SH-SY5Y (cell line): ENCODE data around the gene MALL.

ENCODE experiments used
- GATA2 ChIP-seq: IDR thresholded peaks from 2 replicates; pipeline ENCODE4 v1.6.1; 2011; ENCODE audit warnings: mild to moderate bottlenecking, low read depth, low read length
- GATA3 ChIP-seq: IDR thresholded peaks from 2 replicates; pipeline ENCODE4 v1.6.1; 2011; ENCODE audit warnings: low read depth, mild to moderate bottlenecking, low read length, moderate library complexity

DNA sequence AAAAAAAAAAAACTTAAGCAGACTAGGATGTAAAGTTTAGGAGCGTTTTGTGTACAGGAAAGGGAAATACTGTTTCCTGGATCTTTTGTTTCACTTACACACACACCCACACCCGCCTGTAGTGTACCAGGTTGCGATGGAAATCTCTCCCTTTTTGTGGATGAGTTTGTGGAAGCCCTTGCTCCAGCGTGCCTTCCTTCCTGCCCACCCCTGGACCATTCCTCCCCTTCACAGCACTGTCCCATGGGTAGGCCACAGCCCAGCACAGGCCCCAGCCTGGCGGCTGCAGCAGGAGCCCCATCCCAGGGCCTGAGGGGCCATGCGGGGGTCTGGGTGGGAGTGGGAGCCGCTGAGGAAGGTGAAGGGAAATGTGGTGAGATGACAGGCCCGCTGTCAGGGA is 15.1 kb downstream of the MALL start:
- no peak for TF ChIP-seq GATA3
- no peak for TF ChIP-seq GATA2
